ENCODE data around the gene TEX38. TPM values are rescaled to one million over a fixed set of nuclear protein-coding genes. Genes with fewer than 3 reads are reported as not detected.
A peak's percentile ranks its signal among the peaks of the same experiment; 100 is the strongest.
"Not testable (repeated sequence)": the region's sequence is repeated elsewhere in the genome, so short reads cannot be mapped to it uniquely, and the experiment has no call there.

Gene TEX38
- total and polyA plus RNA-seq, 2 of the 13 experiments (the other 11 are each of a cell fraction or from before 2014, with no cell fraction given): 0.18 TPM; not detected in 1

GRCh38 chr1:46692811-46693770 is 21.4 kb downstream of the TEX38 start:
- intact Hi-C loops (cut with micrococcal nuclease; ENCODE audit: unreplicated experiment) (no loop called here), in situ Hi-C loops (cut with HindIII; ENCODE audit: extremely low pct_ligation_motif_present, low pct_unique_long_range_greater_than_20kb) (no loop called here)
- H3K79me2 ChIP-seq (ENCODE audit: insufficient read depth, low read length): no peaks in the 10 kb centered on the region
- peaks cover 11 to 63% of the 10 kb centered on the region in 2 experiments for H3K36me3 ChIP-seq (replicated peaks in 1 of 2; ENCODE audit: control insufficient read depth in 1 of 2, insufficient read depth in 2 of 2, low read length in 2 of 2)
- H3K9ac ChIP-seq (ENCODE audit: insufficient read depth, low read depth, low read length): no peak overlapping the region
- H3K9me3 ChIP-seq (ENCODE audit: low read length): no peaks in the 10 kb centered on the region
- no peak overlapping the region for H3K4me3 ChIP-seq (replicated peaks in 1 of 3; ENCODE audit: insufficient read depth in 1 of 3, low read depth in 2 of 3, low read length in 3 of 3)
- TF ChIP-seq NBN (conservative IDR thresholded peaks at IDR 0.05) (no peak), ZSCAN5A (CRISPR knock-in tag; IDR thresholded peaks at IDR 0.05; ENCODE audit: borderline replicate concordance) (no peak), TERF1 (CRISPR knock-in tag; IDR thresholded peaks at IDR 0.05) (no peak), LRRFIP1 (CRISPR knock-in tag; conservative IDR thresholded peaks at IDR 0.05) (no peak)
- no peak overlapping the region for H3K27ac ChIP-seq (ENCODE audit: extremely low read length, insufficient read depth, low read length)
- ChIA-PET CTCF (ENCODE audit: low intra/inter-chr PET ratio, low total read pairs) (no interaction called here), POLR2A (no interaction called here)
- no peak overlapping the region for H2AFZ ChIP-seq (ENCODE audit: low read length)
- BruUV-seq (replicated peaks): TSS peak; percentile 19
- DNase-seq (ENCODE audit: low spot score): peak; percentile 13
- H3K4me1 ChIP-seq (ENCODE audit: insufficient read depth, low read length): 0 out of 2 replicates have a peak, but pooled peaks cover 11% of the 10 kb centered on the region
- H3K27me3 ChIP-seq (ENCODE audit: control insufficient read depth in 1 of 2, insufficient read depth in 2 of 2, low read length in 2 of 2): no peaks in the 10 kb centered on the region
- WGBS (ENCODE audit: low lambda C conversion rate): 33% methylated on average over 3 of the region's 3 CpGs
- peak; percentile 83 for ATAC-seq
- peak; percentile 12 for FAIRE-seq
- no peaks in the 10 kb centered on the region for H4K20me1 ChIP-seq (ENCODE audit: insufficient read depth, low read length)
- H3K4me2 ChIP-seq (ENCODE audit: low read depth, low read length): no peak overlapping the region

DNA sequence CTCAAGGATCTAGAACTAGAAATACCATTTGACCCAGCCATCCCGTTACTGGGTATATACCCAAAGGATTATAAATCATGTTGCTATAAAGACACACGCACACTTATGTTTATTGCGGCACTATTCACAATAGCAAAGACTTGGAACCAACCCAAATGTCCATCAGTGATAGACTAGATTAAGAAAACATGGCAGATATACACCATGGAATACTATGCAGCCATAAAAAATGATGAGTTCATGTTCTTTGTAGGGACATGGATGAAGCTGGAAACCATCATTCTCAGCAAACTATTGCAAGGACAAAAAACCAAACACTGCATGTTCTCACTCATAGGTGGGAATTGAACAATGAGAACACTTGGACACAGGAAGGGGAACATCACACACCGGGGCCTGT is 23.0 kb downstream of the TEX38 start:
- H3K9ac ChIP-seq (ENCODE audit: insufficient read depth, low read depth, low read length); H3K4me3 ChIP-seq (replicated peaks in 1 of 3; ENCODE audit: insufficient read depth in 1 of 3, low read depth in 2 of 3, low read length in 3 of 3); H3K27me3 ChIP-seq (ENCODE audit: control insufficient read depth in 1 of 2, insufficient read depth in 2 of 2, low read length in 2 of 2); H3K9me3 ChIP-seq (ENCODE audit: low read length); ATAC-seq; CTCF ChIA-PET (ENCODE audit: low intra/inter-chr PET ratio, low total read pairs); FAIRE-seq; in situ Hi-C loops (cut with HindIII; ENCODE audit: extremely low pct_ligation_motif_present, low pct_unique_long_range_greater_than_20kb); H2AFZ ChIP-seq (ENCODE audit: low read length); H3K27ac ChIP-seq (ENCODE audit: extremely low read length, insufficient read depth, low read length); intact Hi-C loops (cut with micrococcal nuclease; ENCODE audit: unreplicated experiment); H3K79me2 ChIP-seq (ENCODE audit: insufficient read depth, low read length); POLR2A ChIA-PET; DNase-seq (ENCODE audit: low spot score); H3K4me2 ChIP-seq (ENCODE audit: low read depth, low read length); BruUV-seq (replicated peaks); H4K20me1 ChIP-seq (ENCODE audit: insufficient read depth, low read length): not testable (repeated sequence)
- Histone ChIP-seq H3K36me3 (replicated peaks in 1 of 2; ENCODE audit: control insufficient read depth in 1 of 2, insufficient read depth in 2 of 2, low read length in 2 of 2) (peaks cover 9 to 56% of the 10 kb centered on the region in 2 experiments), H3K4me1 (ENCODE audit: insufficient read depth, low read length) (0 out of 2 replicates have a peak, but pooled peaks cover 11% of the 10 kb centered on the region)
- 100% methylated on average over 4 of the region's 4 CpGs for WGBS (ENCODE audit: low lambda C conversion rate)
